Left ventricle myocardium superior (tissue), 1 donor: ENCODE results near the gene RPS24. TPM values are rescaled to one million over a fixed set of nuclear protein-coding genes. Genes with fewer than 3 reads are reported as not detected.
A peak's percentile ranks its signal among the peaks of the same experiment; 100 is the strongest.

ENCODE experiments used
- ATAC-seq: fragments of 200-7000 bp; cut with Tn5 transposase; one replicate; pipeline ENCODE4 v1.9.1; 2020; ENCODE audit warnings: mild to moderate bottlenecking, moderate library complexity
- DNase-seq: peaks from one replicate; pipeline ENCODE4 v3.0.0-alpha.2; 2020
- intact Hi-C: fragments of 100-400 bp; cut with micrococcal nuclease; formaldehyde crosslinking; loops from one replicate; pipeline ENCODE4 v1.11.0; 2022
- total RNA-seq: library from RNA; stranded (reverse); fragmentation: NEBNext Ultra II Directional; extraction: Animal tissue kit (Norgen Biotek cat#: 25700); gene quantifications from one replicate; pipeline ENCODE4 v1.2.1, GENCODE V29; 2021
- donor health status: DM: no; HTN: yes; CAD: no; lungs with severe emphysema.

Gene RPS24
- total RNA-seq, 1 donor from 2014 or later = 807 TPM

GRCh38 chr10:78021201-78021600, 12.5 kb upstream of the RPS24 start:
- no peak for ATAC-seq
- DNase-seq = no peak
- intact Hi-C loops = no loop called here

GRCh38 chr10:78023741-78024140, 9.9 kb upstream of the RPS24 start:
- ATAC-seq = no peak
- intact Hi-C loops = no loop called here
- DNase-seq = no peak

DNA sequence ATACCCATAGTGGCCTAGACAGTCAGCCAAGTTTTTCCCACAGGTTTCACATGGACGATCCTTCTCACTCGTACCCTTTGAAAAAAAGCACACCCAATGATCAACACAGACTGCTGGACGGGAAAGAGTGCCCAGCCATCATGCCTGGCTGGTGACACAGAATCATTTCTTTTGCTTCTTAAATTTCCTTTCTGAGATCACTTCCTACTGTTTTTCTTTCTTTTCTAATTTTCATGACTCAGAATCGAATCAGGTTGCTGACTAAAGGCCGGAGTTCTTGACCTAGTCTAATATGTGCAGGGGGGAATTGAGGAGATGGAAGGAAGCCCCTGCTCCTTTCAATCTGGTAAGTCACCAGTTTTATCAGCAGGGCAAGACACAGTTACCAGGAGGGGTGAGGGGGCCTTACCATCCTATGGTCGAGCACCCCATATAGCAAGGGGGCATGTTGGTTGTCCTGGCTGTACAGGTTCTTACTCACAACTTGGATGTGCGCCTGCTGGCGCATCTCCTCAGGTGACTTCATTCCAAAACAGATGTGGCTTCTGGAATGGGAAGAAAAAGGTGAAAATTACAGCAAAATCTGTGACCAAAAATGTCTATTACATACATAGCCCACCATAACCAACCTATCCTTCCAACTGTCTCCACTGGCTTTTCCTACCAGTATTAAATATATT, 7.8 kb upstream of the RPS24 start:
- intact Hi-C loops = no loop called here
- DNase-seq (no peak), ATAC-seq (no peak)

- intact Hi-C loops = no loop called here
Observed at GRCh38 chr10:78028438-78029268, 5.0 kb upstream of the RPS24 start.

GRCh38 chr10:78029269-78030226, 4.1 kb upstream of the RPS24 start, which contains the start of gene POLR3A:
TSS of gene POLR3A (minus strand) at chr10:78029515. CDS start at chr10:78029407, 108 bp downstream.
- ATAC-seq (peak; percentile 77), DNase-seq (peak; percentile 97)
- intact Hi-C loops = no loop called here

More at GRCh38 chr10:78028438-78029268, 5.0 kb upstream of the RPS24 start:
- DNase-seq = peak; percentile 31
- ATAC-seq = no peak

DNA sequence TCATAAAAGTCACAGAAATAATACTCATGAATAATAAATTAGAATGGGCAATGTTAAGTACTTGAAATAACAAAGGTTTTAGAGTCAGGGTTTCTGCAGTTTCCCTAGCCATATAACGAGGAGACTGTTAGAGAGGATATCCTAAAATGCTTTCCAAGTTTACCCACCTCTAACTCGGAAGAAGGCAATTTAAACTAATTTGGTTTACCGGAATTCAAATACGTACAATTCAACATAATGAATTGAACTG, 351 bp upstream of the RPS24 start:
- intact Hi-C loops = no loop called here
- ATAC-seq = no peak

GRCh38 chr10:78035025-78035424, 1.4 kb downstream of the RPS24 start:
- intact Hi-C loops = no loop called here
- ATAC-seq (no peak), DNase-seq (no peak)

More for the DNA sequence above, 351 bp upstream of the RPS24 start:
- DNase-seq = no peak

DNA sequence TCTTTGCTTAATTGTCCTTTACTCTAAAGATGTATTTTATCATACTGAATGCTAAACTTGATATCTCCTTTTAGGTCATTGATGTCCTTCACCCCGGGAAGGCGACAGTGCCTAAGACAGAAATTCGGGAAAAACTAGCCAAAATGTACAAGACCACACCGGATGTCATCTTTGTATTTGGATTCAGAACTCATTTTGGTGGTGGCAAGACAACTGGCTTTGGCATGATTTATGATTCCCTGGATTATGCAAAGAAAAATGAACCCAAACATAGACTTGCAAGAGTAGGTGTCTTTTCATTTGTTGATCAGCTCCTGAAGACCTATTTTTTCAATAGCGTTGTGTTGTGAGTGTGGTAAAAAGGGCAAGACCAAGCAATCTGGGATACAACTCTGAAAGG, 1.8 kb downstream of the RPS24 start:
- intact Hi-C loops = no loop called here
- no peak for ATAC-seq

GRCh38 chr10:78035933-78036583, 2.4 kb downstream of the RPS24 start:
- intact Hi-C loops = no loop called here
- DNase-seq = no peak
- ATAC-seq = no peak

More for the DNA sequence above, 1.8 kb downstream of the RPS24 start:
- no peak for DNase-seq

GRCh38 chr10:78038105-78038504, 4.4 kb downstream of the RPS24 start:
- DNase-seq (no peak), ATAC-seq (no peak)
- intact Hi-C loops = no loop called here

GRCh38 chr10:78038791-78039547, 5.3 kb downstream of the RPS24 start:
- no peak for ATAC-seq
- intact Hi-C loops = no loop called here

GRCh38 chr10:78039743-78040142, 6.1 kb downstream of the RPS24 start:
- DNase-seq (no peak), ATAC-seq (no peak)
- intact Hi-C loops = loop anchor here (10.0 kb wide), 1 partner anchor 1155 kb away; no protein-coding TSS in a partner anchor

More at GRCh38 chr10:78038791-78039547, 5.3 kb downstream of the RPS24 start:
- no peak for DNase-seq

DNA sequence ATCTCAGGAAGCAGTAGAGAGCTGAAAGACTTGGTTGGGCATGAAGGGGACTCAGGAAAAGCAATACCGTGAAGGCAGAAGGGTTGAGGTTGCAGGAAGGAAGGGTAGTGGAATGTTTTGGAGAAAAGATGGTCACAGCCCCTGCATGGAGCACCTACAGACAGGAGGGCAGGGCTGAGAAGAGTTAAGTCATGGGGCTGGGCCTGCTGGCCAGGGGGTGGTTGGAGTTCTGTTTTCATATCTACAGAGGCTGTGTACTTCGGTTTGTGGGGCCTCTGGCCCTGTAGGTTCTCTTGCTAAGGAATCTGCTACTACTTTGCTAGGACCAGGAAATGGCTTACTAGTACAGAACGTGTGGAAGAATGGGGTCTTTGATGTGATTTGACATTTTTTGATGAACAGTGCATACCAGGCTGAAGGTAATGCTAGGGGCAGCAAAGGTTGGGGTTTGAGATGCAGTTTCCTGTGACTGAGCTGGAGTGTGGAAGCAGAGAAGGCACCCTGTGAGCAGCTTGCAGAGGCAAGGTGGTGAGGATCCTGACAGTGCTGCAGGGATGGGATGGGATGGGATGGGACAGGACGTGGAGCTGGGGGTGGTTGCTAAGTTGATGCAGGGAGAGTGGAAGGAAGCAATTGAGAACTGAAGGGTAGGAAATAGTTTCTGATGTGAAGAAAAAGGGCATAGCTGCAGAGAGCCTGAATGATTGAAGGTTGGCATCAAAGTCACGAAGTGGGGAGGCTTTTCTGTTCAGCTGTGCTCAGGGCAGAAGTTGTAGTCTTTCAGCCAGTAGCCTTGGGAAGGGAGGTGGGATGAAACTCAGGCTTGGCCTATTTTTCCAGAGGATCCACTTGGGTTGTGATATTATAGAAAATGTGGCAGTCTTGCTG, 7.8 kb downstream of the RPS24 start:
- intact Hi-C loops = loop anchor here (10.0 kb wide), 1 partner anchor 1153 kb away; no protein-coding TSS in a partner anchor
- no peak for ATAC-seq

DNA sequence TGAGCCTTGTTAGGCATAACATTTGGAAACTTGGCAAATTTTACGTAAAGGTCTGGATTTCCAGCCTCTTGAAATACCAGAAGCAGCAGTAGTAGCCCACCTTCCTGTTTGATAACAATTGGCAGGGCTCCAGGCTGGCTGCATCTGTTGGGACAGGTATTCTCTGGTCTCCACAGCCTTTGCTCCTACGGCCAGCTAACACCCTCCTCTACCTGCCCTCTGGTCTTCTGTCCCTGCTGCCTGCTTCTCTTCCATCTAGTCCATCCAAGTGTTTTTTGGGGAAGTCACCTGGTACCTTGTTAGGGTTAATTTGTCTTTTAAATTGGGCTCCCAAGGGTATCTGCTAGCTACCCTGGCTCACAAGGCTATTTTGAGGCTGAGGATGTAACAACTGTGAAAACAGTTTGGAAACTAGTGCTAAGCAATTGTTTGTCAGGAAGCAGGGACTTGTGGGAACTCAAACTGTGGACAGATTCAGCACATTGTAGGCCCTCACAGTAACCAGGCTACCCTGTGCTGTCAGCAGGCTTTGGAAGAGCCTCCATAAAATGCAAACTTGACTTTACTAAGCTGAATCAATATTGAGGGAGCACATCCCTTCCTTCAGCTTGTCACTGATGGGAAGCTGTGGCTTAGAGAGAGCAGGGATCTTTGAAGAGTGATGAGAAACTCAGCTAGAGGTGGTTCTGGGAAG, 8.5 kb downstream of the RPS24 start:
- DNase-seq (no peak), ATAC-seq (no peak)
- intact Hi-C loops = loop anchor here (10.0 kb wide), 1 partner anchor 1153 kb away; no protein-coding TSS in a partner anchor

More for the DNA sequence above, 7.8 kb downstream of the RPS24 start:
- DNase-seq = no peak

DNA sequence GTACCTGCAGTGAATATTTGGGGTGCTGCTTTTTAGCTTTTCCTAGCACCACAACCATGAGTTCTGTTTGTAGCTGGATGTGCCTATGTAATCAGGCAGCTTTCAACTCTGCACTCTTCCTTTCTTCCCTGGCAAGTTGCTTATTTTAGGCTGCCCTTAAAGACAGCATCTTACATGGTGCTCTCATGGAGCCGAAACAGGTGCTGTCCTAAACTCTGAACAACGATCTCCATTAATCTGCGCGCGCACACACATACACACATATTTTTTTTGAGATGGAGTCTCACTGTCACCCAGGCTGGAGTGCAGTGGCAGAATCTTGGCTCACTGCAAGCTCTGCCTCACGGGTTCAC, 9.1 kb downstream of the RPS24 start:
- ATAC-seq (no peak), DNase-seq (no peak)
- intact Hi-C loops = loop anchor here (10.0 kb wide), 1 partner anchor 1152 kb away; no protein-coding TSS in a partner anchor

GRCh38 chr10:78044179-78044578, 10.5 kb downstream of the RPS24 start:
- DNase-seq = no peak
- ATAC-seq = no peak
- intact Hi-C loops = loop anchor here (10.0 kb wide), 1 partner anchor 1151 kb away; no protein-coding TSS in a partner anchor
